Suprapubic skin (tissue), 4 donors: Measurements from ENCODE around the gene BNC2. TPM values are rescaled to one million over a fixed set of nuclear protein-coding genes. Genes with fewer than 3 reads are reported as not detected.

Source experiments
- DNase-seq, 2 donors: peaks; one replicate each; pipeline ENCODE4 v3.0.0-alpha.2; 2019; ENCODE audit warnings: low spot score in 2 of 2
- H3K27ac ChIP-seq: fragments of 200-600 bp; sonication (generic); one replicate; pipeline ENCODE4 v1.5.1; 2019
- H3K27me3 ChIP-seq: fragments of 200-600 bp; sonication (generic); one replicate; pipeline ENCODE4 v1.5.1; 2019
- H3K36me3 ChIP-seq: fragments of 200-600 bp; sonication (generic); one replicate; pipeline ENCODE4 v1.5.1; 2019
- H3K4me1 ChIP-seq: fragments of 200-600 bp; sonication (generic); one replicate; pipeline ENCODE4 v1.5.1; 2019
- H3K4me3 ChIP-seq: fragments of 200-600 bp; sonication (generic); one replicate; pipeline ENCODE4 v1.5.1; 2019; ENCODE audit warnings: mild to moderate bottlenecking
- H3K9me3 ChIP-seq: fragments of 200-600 bp; sonication (generic); one replicate; pipeline ENCODE4 v1.5.1; 2019
- EP300 ChIP-seq: sonication (generic); formaldehyde crosslinking; IDR thresholded peaks from one replicate; pipeline ENCODE4 v1.6.1; 2017; ENCODE audit warnings: antibody characterized with exemption
- POLR2A ChIP-seq, 2 donors: fragments of 450-650 bp; IDR thresholded peaks; one replicate each; pipeline ENCODE4 v1.6.1; 2017; ENCODE audit warnings: antibody characterized with exemption in 2 of 2, mild to moderate bottlenecking in 2 of 2, moderate library complexity in 2 of 2
- POLR2AphosphoS5 ChIP-seq, 3 donors: sonication (generic); formaldehyde crosslinking; IDR thresholded peaks; one replicate each; pipeline ENCODE4 v1.6.1; 2017; ENCODE audit warnings: antibody characterized with exemption in 3 of 3
- WGBS: methylation state at CpG from one replicate; pipeline ENCODE4 v1.1.5; 2018; 5-methylcytosine and 5-hydroxymethylcytosine counted together
- total RNA-seq, 4 donors: library from RNA; depleted of rRNA; stranded (reverse); fragments of >200 nt; gene quantifications; one replicate each; pipeline ENCODE4 v1.1.0, GENCODE V29; 2016
- TF ChIP-seq, protein P1 (sequence below), 2 donors: fragments of 200-600 bp in 1 of 2; fragments of 450-650 bp in 1 of 2; sonication (generic) in 1 of 2; IDR thresholded peaks; one replicate each; pipeline ENCODE4 v1.5.1; 2016 to 2019; ENCODE audit warnings: antibody characterized with exemption in 2 of 2, mild to moderate bottlenecking in 1 of 2, moderate library complexity in 1 of 2

Gene BNC2
- total RNA-seq, 4 donors from 2014 or later = 6.5 to 12.3 (median 8.9) TPM

DNA sequence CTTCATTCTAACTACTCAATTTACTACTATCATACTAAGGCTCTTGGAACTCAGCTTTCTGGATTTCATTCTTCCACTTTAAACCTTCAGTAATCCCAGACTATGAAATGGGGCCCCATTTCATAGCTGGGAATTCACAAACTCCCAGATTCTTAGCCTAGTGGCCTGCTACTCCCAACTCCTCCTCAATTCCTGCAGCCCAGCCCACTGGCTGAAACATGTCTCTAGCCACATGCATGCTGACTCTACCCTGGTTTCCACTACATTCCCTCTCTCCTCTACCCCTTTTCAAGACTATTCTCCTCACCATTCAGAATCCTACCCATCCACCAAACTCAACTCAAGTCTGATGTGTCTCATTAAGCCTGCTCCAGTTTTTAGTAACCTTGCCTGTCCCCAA, 370.6 kb downstream of the BNC2 start:
- no peaks in the 10 kb centered on the region for H3K27me3 ChIP-seq
- no peak overlapping the region for H3K27ac ChIP-seq
- no peaks in the 10 kb centered on the region for H3K9me3 ChIP-seq
- DNase-seq = no peak
- no peaks in the 10 kb centered on the region for H3K4me1 ChIP-seq
- TF ChIP-seq EP300 = no peak
- TF ChIP-seq POLR2AphosphoS5 (IDR thresholded peaks at IDR 0.05) = no peak
- no peak for TF ChIP-seq POLR2A (IDR thresholded peaks at IDR 0.05)
- TF ChIP-seq, protein P1, sequence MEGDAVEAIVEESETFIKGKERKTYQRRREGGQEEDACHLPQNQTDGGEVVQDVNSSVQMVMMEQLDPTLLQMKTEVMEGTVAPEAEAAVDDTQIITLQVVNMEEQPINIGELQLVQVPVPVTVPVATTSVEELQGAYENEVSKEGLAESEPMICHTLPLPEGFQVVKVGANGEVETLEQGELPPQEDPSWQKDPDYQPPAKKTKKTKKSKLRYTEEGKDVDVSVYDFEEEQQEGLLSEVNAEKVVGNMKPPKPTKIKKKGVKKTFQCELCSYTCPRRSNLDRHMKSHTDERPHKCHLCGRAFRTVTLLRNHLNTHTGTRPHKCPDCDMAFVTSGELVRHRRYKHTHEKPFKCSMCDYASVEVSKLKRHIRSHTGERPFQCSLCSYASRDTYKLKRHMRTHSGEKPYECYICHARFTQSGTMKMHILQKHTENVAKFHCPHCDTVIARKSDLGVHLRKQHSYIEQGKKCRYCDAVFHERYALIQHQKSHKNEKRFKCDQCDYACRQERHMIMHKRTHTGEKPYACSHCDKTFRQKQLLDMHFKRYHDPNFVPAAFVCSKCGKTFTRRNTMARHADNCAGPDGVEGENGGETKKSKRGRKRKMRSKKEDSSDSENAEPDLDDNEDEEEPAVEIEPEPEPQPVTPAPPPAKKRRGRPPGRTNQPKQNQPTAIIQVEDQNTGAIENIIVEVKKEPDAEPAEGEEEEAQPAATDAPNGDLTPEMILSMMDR (IDR thresholded peaks at IDR 0.05) = no peak
- no peak overlapping the region for H3K4me3 ChIP-seq
- no peaks in the 10 kb centered on the region for H3K36me3 ChIP-seq

GRCh38 chr9:16496908-16497307, 373.6 kb downstream of the BNC2 start:
- Histone ChIP-seq H3K4me3 (no peak overlapping the region), H3K36me3 (no peaks in the 10 kb centered on the region), H3K9me3 (no peaks in the 10 kb centered on the region), H3K27me3 (no peaks in the 10 kb centered on the region), H3K27ac (no peak overlapping the region), H3K4me1 (no peaks in the 10 kb centered on the region)
- no peak for DNase-seq
- WGBS = 92% methylated on average over 2 of the region's 2 CpGs
- TF ChIP-seq EP300 = no peak
- TF ChIP-seq, protein P1 (IDR thresholded peaks at IDR 0.05) = no peak
- no peak for TF ChIP-seq POLR2A (IDR thresholded peaks at IDR 0.05)

DNA sequence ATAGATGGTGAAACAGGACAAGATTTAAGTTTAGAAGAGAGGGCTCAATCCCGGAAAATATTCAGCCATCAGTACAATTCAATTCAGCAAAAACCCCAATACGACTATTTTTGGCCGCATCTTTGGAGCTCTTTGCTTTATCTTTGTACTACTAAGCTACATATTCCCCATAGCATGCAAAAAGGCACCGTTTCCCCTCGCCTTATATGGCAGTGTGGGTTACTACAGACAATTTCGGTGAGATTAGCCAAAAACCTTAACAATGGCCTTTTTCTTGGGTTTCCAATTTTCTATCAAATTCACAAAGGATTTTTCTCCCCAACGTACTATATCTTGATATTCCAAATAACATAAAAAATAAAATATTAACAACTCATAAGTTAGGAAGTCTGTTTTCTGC, 382.6 kb downstream of the BNC2 start:
- 75% methylated on average over 7 of the region's 7 CpGs for WGBS
- no peak overlapping the region for H3K27ac ChIP-seq
- DNase-seq = no peak
- H3K27me3 ChIP-seq = no peaks in the 10 kb centered on the region
- no peak overlapping the region for H3K4me3 ChIP-seq
- no peaks in the 10 kb centered on the region for H3K4me1 ChIP-seq
- no peaks in the 10 kb centered on the region for H3K36me3 ChIP-seq
- no peaks in the 10 kb centered on the region for H3K9me3 ChIP-seq
- TF ChIP-seq POLR2AphosphoS5 (IDR thresholded peaks at IDR 0.05) (no peak), EP300 (no peak), POLR2A (IDR thresholded peaks at IDR 0.05) (no peak)
- TF ChIP-seq, protein P1 (IDR thresholded peaks at IDR 0.05) = no peak

- no peaks in the 10 kb centered on the region for H3K4me1 ChIP-seq
- DNase-seq = no peak
- TF ChIP-seq, protein P1 (IDR thresholded peaks at IDR 0.05) = no peak
- no peak for TF ChIP-seq EP300
- no peak for TF ChIP-seq POLR2AphosphoS5 (IDR thresholded peaks at IDR 0.05)
- TF ChIP-seq POLR2A (IDR thresholded peaks at IDR 0.05) = no peak
- no peaks in the 10 kb centered on the region for H3K27me3 ChIP-seq
- no peak overlapping the region for H3K27ac ChIP-seq
- H3K36me3 ChIP-seq = no peaks in the 10 kb centered on the region
- no peak overlapping the region for H3K4me3 ChIP-seq
- no peaks in the 10 kb centered on the region for H3K9me3 ChIP-seq
- WGBS = 85% methylated on average over 6 of the region's 6 CpGs
Measured at GRCh38 chr9:16485575-16486321, 384.7 kb downstream of the BNC2 start.

DNA sequence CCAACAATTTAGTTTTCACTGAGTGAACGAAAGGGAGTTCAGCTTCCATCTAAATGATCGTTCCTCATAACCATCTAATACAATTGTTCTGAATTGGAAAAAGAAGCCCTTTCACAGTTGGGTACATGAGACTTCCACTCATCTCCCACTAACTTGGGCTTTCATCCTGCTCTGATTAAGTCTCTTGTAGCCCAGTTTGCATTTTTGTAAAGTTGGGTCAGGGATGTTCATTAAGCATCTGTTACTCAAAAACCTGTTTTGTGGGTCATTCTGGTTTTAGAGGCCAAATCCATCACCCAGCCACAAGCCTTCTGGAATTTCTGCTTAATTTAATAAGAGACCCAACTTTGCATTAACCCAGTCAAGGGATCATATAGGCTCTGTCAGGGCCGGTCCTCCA, 385.3 kb downstream of the BNC2 start:
- H3K36me3 ChIP-seq = no peaks in the 10 kb centered on the region
- no peaks in the 10 kb centered on the region for H3K4me1 ChIP-seq
- DNase-seq = no peak
- H3K9me3 ChIP-seq = no peaks in the 10 kb centered on the region
- H3K27ac ChIP-seq = no peak overlapping the region
- WGBS = 95% methylated on average over 3 of the region's 3 CpGs
- H3K4me3 ChIP-seq = no peak overlapping the region
- no peak for TF ChIP-seq POLR2AphosphoS5 (IDR thresholded peaks at IDR 0.05)
- TF ChIP-seq POLR2A (IDR thresholded peaks at IDR 0.05) = no peak
- TF ChIP-seq, protein P1 (IDR thresholded peaks at IDR 0.05) = no peak
- TF ChIP-seq EP300 = no peak
- no peaks in the 10 kb centered on the region for H3K27me3 ChIP-seq
